ENCODE results near the gene MDP1.

DNA sequence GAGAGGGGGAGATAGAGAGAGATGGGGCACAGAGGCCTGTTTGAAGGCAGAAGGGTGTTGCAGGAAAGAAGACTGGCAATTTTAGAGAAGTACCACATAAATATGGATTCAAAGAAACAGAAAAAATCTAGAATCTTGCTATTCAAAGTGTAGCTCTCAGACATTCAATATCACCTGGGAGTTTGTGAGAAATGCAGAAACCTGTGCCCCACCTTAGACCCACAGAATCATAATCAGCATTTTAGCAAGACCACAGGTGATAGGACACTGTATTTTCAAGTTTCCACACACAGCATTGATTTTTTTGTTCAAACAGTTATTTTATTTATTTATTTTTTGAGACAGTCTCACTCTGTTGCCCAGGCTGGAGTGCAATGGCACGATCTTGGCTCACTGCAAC is 13.0 kb upstream of the MDP1 start:
- TF ChIP-seq TCF4 (CRISPR knock-in tag; IDR thresholded peaks at IDR 0.05; ENCODE audit: borderline replicate concordance) (no peak), CREB5 (CRISPR knock-in tag; IDR thresholded peaks at IDR 0.05; ENCODE audit: low read depth) (no peak), TOX (CRISPR knock-in tag; IDR thresholded peaks at IDR 0.05; ENCODE audit: borderline replicate concordance) (no peak)

Measured in SK-N-SH treated with all-trans-retinoic acid at 6 μM for 48 hours (cell line).